Immature natural killer cell (primary cell): ENCODE measurements around the gene CGB8. TPM values are rescaled to one million over a fixed set of nuclear protein-coding genes. Genes with fewer than 3 reads are reported as not detected.
"Not testable (repeated sequence)": the region's sequence is repeated elsewhere in the genome, so short reads cannot be mapped to it uniquely, and the experiment has no call there.

Source experiments
- DNase-seq, 3 donors: peaks; one replicate each; pipeline ENCODE4 v3.0.0; 2022; ENCODE audit warnings: mixed read lengths in 1 of 3
- H3K27ac Mint-ChIP-seq, 6 donors: one replicate each; pipeline ENCODE4 v1.8.0; 2020; ENCODE audit warnings: mixed read lengths in 6 of 6, mild to moderate bottlenecking in 5 of 6, inconsistent platforms in 4 of 6, moderate library complexity in 3 of 6
- H3K27me3 Mint-ChIP-seq, 3 donors: one replicate each; pipeline ENCODE4 v1.8.0; 2020 to 2021; ENCODE audit warnings: low read depth in 3 of 3, mild to moderate bottlenecking in 3 of 3, mixed read lengths in 3 of 3, moderate library complexity in 3 of 3, inconsistent platforms in 1 of 3
- H3K36me3 Mint-ChIP-seq, 3 donors: one replicate each; pipeline ENCODE4 v1.8.0; 2020; ENCODE audit warnings: mixed read lengths in 3 of 3, inconsistent platforms in 2 of 3, mild to moderate bottlenecking in 2 of 3
- H3K4me1 Mint-ChIP-seq, 2 donors: one replicate each; pipeline ENCODE4 v1.8.0; 2020; ENCODE audit warnings: inconsistent platforms in 2 of 2, mild to moderate bottlenecking in 2 of 2, mixed read lengths in 2 of 2, moderate library complexity in 1 of 2
- H3K4me3 Mint-ChIP-seq, 5 donors: one replicate each; pipeline ENCODE4 v1.8.0; 2020; ENCODE audit warnings: mild to moderate bottlenecking in 5 of 5, mixed read lengths in 5 of 5, inconsistent platforms in 3 of 5, moderate library complexity in 3 of 5
- H3K9me3 Mint-ChIP-seq, 6 donors: one replicate each; pipeline ENCODE4 v1.8.0; 2020; ENCODE audit warnings: mild to moderate bottlenecking in 6 of 6, mixed read lengths in 6 of 6, inconsistent platforms in 4 of 6, moderate library complexity in 3 of 6
- polyA plus RNA-seq, 3 donors: library from polyadenylated mRNA; unstranded; fragments of 300-500 nt; fragmentation: Illumina TruSeq; gene quantifications; one replicate each; pipeline ENCODE4 v1.2.3, GENCODE V29; 2021

Gene CGB8
- polyA plus RNA-seq = not detected

GRCh38 chr19:49049011-49049410 lies at the start of gene CGB8:
Gene CGB8, minus strand, starts transcription at chr19:49049111. Its CDS starts 372 bp downstream, at chr19:49048739.
- DNase-seq, H3K4me3 Mint-ChIP-seq, H3K9me3 Mint-ChIP-seq, H3K27me3 Mint-ChIP-seq, H3K4me1 Mint-ChIP-seq, H3K27ac Mint-ChIP-seq, H3K36me3 Mint-ChIP-seq: not testable (repeated sequence)

GRCh38 chr19:49097453-49098288 lies 48.8 kb upstream of the CGB8 start:
- Mint-ChIP-seq H3K4me3 (no peak overlapping the region), H3K9me3 (no peaks in the 10 kb centered on the region), H3K4me1 (peaks cover 4 to 19% of the 10 kb centered on the region in 2 donors), H3K36me3 (peaks cover 4 to 28% (median 11%) of the 10 kb centered on the region in 3 donors), H3K27ac (peak overlapping the region in 2 of 6 donors; percentile 17 to 28), H3K27me3 (peaks cover 2% of the 10 kb centered on the region in 3 donors)
- DNase-seq = peak; percentile 69 to 76 (median 72)

GRCh38 chr19:49094505-49095482 lies 45.9 kb upstream of the CGB8 start:
- Mint-ChIP-seq H3K27me3 (peaks cover 0 to 2% (median 1%) of the 10 kb centered on the region in 3 donors), H3K4me1 (peaks cover 13 to 29% of the 10 kb centered on the region in 2 donors), H3K9me3 (no peaks in the 10 kb centered on the region), H3K27ac (peak overlapping the region in 2 of 6 donors; percentile 9 to 34), H3K36me3 (peaks cover 8 to 32% (median 14%) of the 10 kb centered on the region in 3 donors), H3K4me3 (no peak overlapping the region)
- DNase-seq = no peak

GRCh38 chr19:49092686-49093085 lies 43.8 kb upstream of the CGB8 start:
- H3K36me3 Mint-ChIP-seq = peaks cover 8 to 21% (median 11%) of the 10 kb centered on the region in 3 donors
- H3K4me3 Mint-ChIP-seq = no peak overlapping the region
- peaks cover 20 to 35% of the 10 kb centered on the region in 2 donors for H3K4me1 Mint-ChIP-seq
- DNase-seq = no peak
- no peak overlapping the region for H3K27ac Mint-ChIP-seq
- peaks cover 0 to 2% (median 1%) of the 10 kb centered on the region in 3 donors for H3K27me3 Mint-ChIP-seq
- no peaks in the 10 kb centered on the region for H3K9me3 Mint-ChIP-seq

- H3K4me3 Mint-ChIP-seq = no peak overlapping the region
- H3K4me1 Mint-ChIP-seq = peaks cover 32 to 40% of the 10 kb centered on the region in 2 donors
- peak overlapping the region in 4 of 6 donors; percentile 6 to 73 (median 34) for H3K27ac Mint-ChIP-seq
- DNase-seq = peak in 1 of 3 donors; percentile 17
- peaks cover 2 to 6% (median 4%) of the 10 kb centered on the region in 3 donors for H3K27me3 Mint-ChIP-seq
- H3K36me3 Mint-ChIP-seq = peaks cover 11 to 24% (median 15%) of the 10 kb centered on the region in 3 donors
- no peaks in the 10 kb centered on the region for H3K9me3 Mint-ChIP-seq
These were observed 42.6 kb upstream of the CGB8 start for GRCh38 chr19:49091391-49092038.

- Mint-ChIP-seq H3K27me3 (peaks cover 20 to 21% (median 20%) of the 10 kb centered on the region in 3 donors), H3K4me1 (peaks cover 37 to 41% of the 10 kb centered on the region in 2 donors), H3K4me3 (peak overlapping the region; percentile 93 to 96 (median 95)), H3K36me3 (peaks cover 5 to 11% (median 7%) of the 10 kb centered on the region in 3 donors), H3K27ac (peak overlapping the region; percentile 80 to 96 (median 92)), H3K9me3 (no peaks in the 10 kb centered on the region)
- DNase-seq = no peak
These were observed 37.4 kb upstream of the CGB8 start for GRCh38 chr19:49086296-49086695.

- peaks cover 20 to 22% (median 20%) of the 10 kb centered on the region in 3 donors for H3K27me3 Mint-ChIP-seq
- H3K36me3 Mint-ChIP-seq = peaks cover 4 to 10% (median 7%) of the 10 kb centered on the region in 3 donors
- H3K4me3 Mint-ChIP-seq = peak overlapping the region; percentile 93 to 96 (median 95)
- no peaks in the 10 kb centered on the region for H3K9me3 Mint-ChIP-seq
- no peak for DNase-seq
- peak overlapping the region; percentile 80 to 96 (median 92) for H3K27ac Mint-ChIP-seq
- H3K4me1 Mint-ChIP-seq = peaks cover 35 to 41% of the 10 kb centered on the region in 2 donors
These were observed 36.9 kb upstream of the CGB8 start for GRCh38 chr19:49085868-49086232.

GRCh38 chr19:49085020-49085867 lies 36.3 kb upstream of the CGB8 start, which contains the start of gene SNRNP70:
Gene SNRNP70, plus strand, starts transcription at chr19:49085451. Its CDS starts 964 bp downstream, at chr19:49086415.
- Mint-ChIP-seq H3K27ac (peak within 1 kb of the TSS; percentile 83 to 96 (median 93)), H3K9me3 (no peaks in the 10 kb centered on the region), H3K27me3 (peaks cover 20 to 22% (median 20%) of the 10 kb centered on the region in 3 donors), H3K4me1 (peaks cover 35 to 38% of the 10 kb centered on the region in 2 donors), H3K36me3 (peaks cover 4 to 8% (median 5%) of the 10 kb centered on the region in 3 donors), H3K4me3 (peak within 1 kb of the TSS; percentile 93 to 96 (median 95))
- DNase-seq = peak; percentile 100

GRCh38 chr19:49084206-49085019 lies 35.5 kb upstream of the CGB8 start:
- H3K9me3 Mint-ChIP-seq = no peaks in the 10 kb centered on the region
- peaks cover 3 to 7% (median 4%) of the 10 kb centered on the region in 3 donors for H3K36me3 Mint-ChIP-seq
- peaks cover 20 to 22% (median 20%) of the 10 kb centered on the region in 3 donors for H3K27me3 Mint-ChIP-seq
- H3K4me3 Mint-ChIP-seq = peak overlapping the region; percentile 93 to 96 (median 95)
- H3K4me1 Mint-ChIP-seq = peaks cover 35 to 36% of the 10 kb centered on the region in 2 donors
- H3K27ac Mint-ChIP-seq = peak overlapping the region; percentile 83 to 96 (median 93)
- no peak for DNase-seq

GRCh38 chr19:49081273-49081672 lies 32.4 kb upstream of the CGB8 start:
- no peak for DNase-seq
- Mint-ChIP-seq H3K36me3 (no peaks in the 10 kb centered on the region), H3K4me3 (no peak overlapping the region), H3K27ac (no peak overlapping the region), H3K9me3 (no peaks in the 10 kb centered on the region), H3K27me3 (peaks cover 18 to 20% (median 18%) of the 10 kb centered on the region in 3 donors), H3K4me1 (peaks cover 11 to 13% of the 10 kb centered on the region in 2 donors)

GRCh38 chr19:49080392-49080791 lies 31.5 kb upstream of the CGB8 start:
- peaks cover 5 to 7% of the 10 kb centered on the region in 2 donors for H3K4me1 Mint-ChIP-seq
- H3K9me3 Mint-ChIP-seq = no peaks in the 10 kb centered on the region
- H3K27ac Mint-ChIP-seq = no peak overlapping the region
- no peak for DNase-seq
- no peak overlapping the region for H3K4me3 Mint-ChIP-seq
- no peaks in the 10 kb centered on the region for H3K36me3 Mint-ChIP-seq
- H3K27me3 Mint-ChIP-seq = peaks cover 9 to 13% (median 10%) of the 10 kb centered on the region in 3 donors
